Endothelial cell (in vitro differentiated cells): ENCODE data around the gene TAMALIN. TPM values are rescaled to one million over a fixed set of nuclear protein-coding genes. Genes with fewer than 3 reads are reported as not detected.

Experiments used
- DNase-seq: peaks from one replicate; pipeline ENCODE4 v3.0.0; 2021; ENCODE audit warnings: low spot score
- H3K27ac Mint-ChIP-seq: one replicate; pipeline ENCODE4 v1.8.0; 2021; ENCODE audit warnings: mixed read lengths, inconsistent platforms; ENCODE audit not compliant: unreplicated experiment
- H3K27me3 Mint-ChIP-seq: one replicate; pipeline ENCODE4 v1.8.0; 2021; ENCODE audit warnings: mild to moderate bottlenecking, moderate library complexity, mixed read lengths, inconsistent platforms; ENCODE audit not compliant: unreplicated experiment
- H3K36me3 Mint-ChIP-seq: one replicate; pipeline ENCODE4 v1.8.0; 2021; ENCODE audit warnings: mild to moderate bottlenecking, low read depth, mixed read lengths, inconsistent platforms; ENCODE audit not compliant: unreplicated experiment
- H3K4me1 Mint-ChIP-seq: one replicate; pipeline ENCODE4 v1.8.0; 2021; ENCODE audit warnings: mild to moderate bottlenecking, mixed read lengths, inconsistent platforms; ENCODE audit not compliant: unreplicated experiment
- H3K4me3 Mint-ChIP-seq: one replicate; pipeline ENCODE4 v1.8.0; 2021; ENCODE audit warnings: mild to moderate bottlenecking, mixed read lengths, inconsistent platforms; ENCODE audit not compliant: unreplicated experiment
- H3K9me3 Mint-ChIP-seq: one replicate; pipeline ENCODE4 v1.8.0; 2021; ENCODE audit warnings: mixed read lengths, inconsistent platforms; ENCODE audit not compliant: unreplicated experiment
- total RNA-seq: library from RNA; stranded (reverse); fragmentation: NEBNext Ultra II Directional; extraction: Animal tissue kit (Norgen Biotek cat#: 25700); gene quantifications from one replicate; pipeline ENCODE4 v1.2.1, GENCODE V29; 2021; ENCODE audit not compliant: unreplicated experiment
- TF ChIP-seq, protein P1 (sequence below): fragments of 200-600 bp; sonication (generic); IDR thresholded peaks from one replicate; pipeline ENCODE4 v1.5.0; 2021; ENCODE audit warnings: antibody characterized with exemption; ENCODE audit not compliant: unreplicated experiment

The TAMALIN gene
- total RNA-seq, 1 donor from 2014 or later: 29.7 TPM

DNA sequence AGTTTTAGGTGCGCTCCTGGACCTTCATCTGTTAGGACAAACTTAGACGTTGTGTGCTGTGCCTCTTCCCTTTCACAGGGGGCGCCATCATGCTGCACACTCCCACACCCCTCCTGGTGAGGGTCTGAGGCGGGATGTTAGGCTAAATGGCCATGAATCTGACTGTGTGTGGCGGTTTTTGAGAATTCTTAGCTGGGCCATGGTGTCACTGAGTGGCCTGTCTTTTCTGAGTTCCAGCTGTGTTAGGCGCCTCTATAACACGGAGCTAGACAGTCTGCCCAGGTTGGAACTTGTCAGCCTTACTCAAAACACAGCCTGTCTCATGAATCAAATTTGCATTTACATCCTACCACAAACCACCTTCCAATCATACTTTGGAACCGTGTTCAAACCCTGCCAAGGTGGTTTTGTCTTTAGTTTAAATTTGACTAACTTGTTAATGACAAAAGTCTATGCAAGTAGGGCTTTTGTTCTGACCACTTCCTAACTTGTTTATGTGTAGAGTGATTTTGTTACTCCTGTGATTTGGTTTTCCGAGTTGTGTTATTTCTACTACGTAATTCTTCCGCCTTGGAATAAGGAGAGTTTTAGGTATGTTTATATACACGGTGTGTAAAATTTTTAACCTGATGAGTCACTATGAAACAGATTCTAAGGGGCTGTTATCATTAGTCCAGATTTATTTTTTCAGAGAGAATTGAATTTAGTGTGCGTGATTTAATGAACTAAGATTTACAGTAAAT is 35.7 kb upstream of the TAMALIN start:
- Mint-ChIP-seq H3K9me3 (no peaks in the 10 kb centered on the region), H3K4me3 (no peak overlapping the region), H3K27ac (no peak overlapping the region), H3K4me1 (peaks cover 49% of the 10 kb centered on the region), H3K27me3 (no peaks in the 10 kb centered on the region), H3K36me3 (peaks cover 8% of the 10 kb centered on the region)
- TF ChIP-seq, protein P1, sequence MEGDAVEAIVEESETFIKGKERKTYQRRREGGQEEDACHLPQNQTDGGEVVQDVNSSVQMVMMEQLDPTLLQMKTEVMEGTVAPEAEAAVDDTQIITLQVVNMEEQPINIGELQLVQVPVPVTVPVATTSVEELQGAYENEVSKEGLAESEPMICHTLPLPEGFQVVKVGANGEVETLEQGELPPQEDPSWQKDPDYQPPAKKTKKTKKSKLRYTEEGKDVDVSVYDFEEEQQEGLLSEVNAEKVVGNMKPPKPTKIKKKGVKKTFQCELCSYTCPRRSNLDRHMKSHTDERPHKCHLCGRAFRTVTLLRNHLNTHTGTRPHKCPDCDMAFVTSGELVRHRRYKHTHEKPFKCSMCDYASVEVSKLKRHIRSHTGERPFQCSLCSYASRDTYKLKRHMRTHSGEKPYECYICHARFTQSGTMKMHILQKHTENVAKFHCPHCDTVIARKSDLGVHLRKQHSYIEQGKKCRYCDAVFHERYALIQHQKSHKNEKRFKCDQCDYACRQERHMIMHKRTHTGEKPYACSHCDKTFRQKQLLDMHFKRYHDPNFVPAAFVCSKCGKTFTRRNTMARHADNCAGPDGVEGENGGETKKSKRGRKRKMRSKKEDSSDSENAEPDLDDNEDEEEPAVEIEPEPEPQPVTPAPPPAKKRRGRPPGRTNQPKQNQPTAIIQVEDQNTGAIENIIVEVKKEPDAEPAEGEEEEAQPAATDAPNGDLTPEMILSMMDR: peak; percentile 71
- peak; percentile 46 for DNase-seq

DNA sequence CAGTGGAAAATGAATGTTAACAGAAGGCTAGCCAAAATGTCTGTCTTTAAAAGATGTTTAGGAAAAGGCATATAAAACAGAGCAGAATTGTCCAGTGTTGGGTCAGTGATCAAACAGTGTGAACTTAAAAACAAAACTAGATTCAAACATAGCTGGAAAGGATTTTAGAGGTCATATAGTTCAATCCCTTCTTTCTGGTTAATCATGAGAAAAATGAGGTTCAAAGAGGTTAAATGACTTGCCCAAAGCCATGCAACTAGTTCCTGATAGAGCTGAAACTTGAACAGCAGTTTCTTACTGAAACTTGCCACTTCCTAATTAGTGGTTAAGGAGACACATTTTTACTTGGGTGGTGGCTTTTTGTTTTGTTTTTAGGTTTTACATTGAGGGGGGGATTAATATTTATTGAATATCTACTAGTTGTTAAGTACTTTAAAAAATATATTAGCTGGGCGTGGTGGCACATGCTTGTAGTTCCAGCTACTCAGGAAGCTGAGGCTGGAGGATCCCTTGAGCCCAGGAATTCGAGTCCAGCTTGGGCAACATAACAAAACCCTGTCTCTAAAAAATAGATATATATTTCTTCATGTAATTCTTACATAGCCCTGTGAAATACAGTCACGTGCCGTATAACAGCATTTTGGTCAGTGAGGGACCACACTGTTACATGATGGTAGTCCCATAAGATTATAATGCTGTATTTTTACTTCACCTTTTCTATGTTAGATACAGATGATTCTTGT is 34.9 kb upstream of the TAMALIN start:
- Mint-ChIP-seq H3K9me3 (no peaks in the 10 kb centered on the region), H3K4me3 (peak overlapping the region; percentile 63), H3K4me1 (peaks cover 56% of the 10 kb centered on the region), H3K36me3 (peaks cover 16% of the 10 kb centered on the region), H3K27me3 (no peaks in the 10 kb centered on the region), H3K27ac (no peak overlapping the region)
- no peak for DNase-seq
- TF ChIP-seq, protein P1: no peak

DNA sequence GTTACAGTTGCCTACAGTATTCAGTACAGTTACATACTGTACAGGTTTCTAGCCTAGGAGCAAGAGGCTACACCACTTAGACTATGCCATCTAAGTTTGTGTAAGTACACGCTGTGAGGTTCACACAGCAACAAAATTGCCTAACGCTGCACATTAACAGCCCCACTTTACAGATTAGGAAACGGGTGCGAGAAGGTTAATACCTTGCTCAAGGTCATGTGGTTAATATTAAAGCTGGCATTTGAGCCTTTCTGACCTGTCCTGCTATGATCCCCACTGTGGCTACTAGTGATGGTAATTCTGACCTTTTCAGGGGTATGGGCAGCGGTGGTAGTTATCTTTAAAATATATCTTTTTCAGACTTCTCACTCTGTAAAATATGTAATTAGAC is 34.3 kb upstream of the TAMALIN start:
- H3K4me1 Mint-ChIP-seq: peaks cover 57% of the 10 kb centered on the region
- TF ChIP-seq, protein P1: no peak
- no peak for DNase-seq
- peak overlapping the region; percentile 83 for H3K27ac Mint-ChIP-seq
- H3K36me3 Mint-ChIP-seq: peaks cover 18% of the 10 kb centered on the region
- H3K4me3 Mint-ChIP-seq: no peak overlapping the region
- no peaks in the 10 kb centered on the region for H3K27me3 Mint-ChIP-seq
- H3K9me3 Mint-ChIP-seq: no peaks in the 10 kb centered on the region

DNA sequence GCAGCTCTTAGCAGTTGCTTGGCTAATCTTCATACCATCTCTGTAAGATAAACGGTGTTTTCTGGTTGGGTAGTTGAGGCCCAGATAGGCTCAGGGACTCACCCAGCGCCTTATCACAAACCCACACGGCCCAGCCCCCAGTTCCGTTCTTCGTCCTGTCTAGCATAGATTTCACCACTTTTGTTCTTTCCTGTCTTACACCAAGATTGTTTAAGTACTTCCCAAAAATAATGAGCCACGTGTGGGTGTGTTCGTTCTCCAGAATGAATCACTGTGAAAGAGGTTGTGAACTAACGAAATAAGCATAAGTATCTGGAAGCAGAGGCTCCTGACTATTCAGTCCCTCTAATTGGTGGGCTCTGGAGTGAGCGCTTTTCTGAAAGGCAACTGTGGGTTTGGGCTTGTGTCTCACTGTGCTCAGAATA is 33.9 kb upstream of the TAMALIN start:
- no peak for DNase-seq
- H3K4me3 Mint-ChIP-seq: no peak overlapping the region
- H3K9me3 Mint-ChIP-seq: no peaks in the 10 kb centered on the region
- peaks cover 57% of the 10 kb centered on the region for H3K4me1 Mint-ChIP-seq
- peak overlapping the region; percentile 83 for H3K27ac Mint-ChIP-seq
- TF ChIP-seq, protein P1: no peak
- peaks cover 18% of the 10 kb centered on the region for H3K36me3 Mint-ChIP-seq
- no peaks in the 10 kb centered on the region for H3K27me3 Mint-ChIP-seq

DNA sequence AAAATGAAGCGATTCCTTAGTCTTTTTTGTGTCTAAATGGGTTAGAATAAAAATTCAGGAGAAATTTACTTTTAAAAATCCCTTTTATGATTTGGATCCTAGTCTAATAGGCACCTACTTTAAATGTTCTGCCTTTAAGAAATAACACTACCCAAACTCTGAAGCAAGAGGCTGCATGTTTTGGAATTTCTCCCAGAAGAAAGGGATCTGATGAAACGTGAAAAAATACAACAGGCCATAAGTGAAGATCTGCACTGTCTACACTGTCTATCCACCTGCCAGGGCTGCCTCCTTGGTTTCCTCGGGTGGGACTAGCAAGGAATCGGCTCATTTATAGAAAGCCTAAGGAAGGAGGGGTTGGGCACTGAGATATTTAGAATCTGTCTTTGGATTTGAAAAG is 33.2 kb upstream of the TAMALIN start:
- H3K9me3 Mint-ChIP-seq: no peaks in the 10 kb centered on the region
- peaks cover 57% of the 10 kb centered on the region for H3K4me1 Mint-ChIP-seq
- TF ChIP-seq, protein P1: no peak
- H3K27ac Mint-ChIP-seq: peak overlapping the region; percentile 83
- DNase-seq: no peak
- no peak overlapping the region for H3K4me3 Mint-ChIP-seq
- no peaks in the 10 kb centered on the region for H3K27me3 Mint-ChIP-seq
- peaks cover 18% of the 10 kb centered on the region for H3K36me3 Mint-ChIP-seq
